ENCODE measurements around the gene ST8SIA5. TPM values are rescaled to one million over a fixed set of nuclear protein-coding genes. Genes with fewer than 3 reads are reported as not detected.

The ST8SIA5 gene
- total RNA-seq, 2 experiments from 2014 or later = 0.23 TPM; not detected in 1

- no peaks in the 10 kb centered on the region for H3K9me3 Mint-ChIP-seq (ENCODE audit: low read depth)
- no peaks in the 10 kb centered on the region for H3K36me3 Mint-ChIP-seq
- no peak for ATAC-seq
- peaks cover 8% of the 10 kb centered on the region for H3K27me3 Mint-ChIP-seq
- H3K4me3 Mint-ChIP-seq = no peak overlapping the region
- CTCF ChIA-PET = interaction anchor here (1.0 to 6.9 kb wide), 3 partner anchors 9 to 513 kb away, joined by 3 to 96 read pairs (median 4); no protein-coding TSS in a partner anchor
- no peak overlapping the region for H3K27ac Mint-ChIP-seq
- no peak for DNase-seq
- no peaks in the 10 kb centered on the region for H3K4me1 Mint-ChIP-seq
These were observed 95.7 kb downstream of the ST8SIA5 start for GRCh38 chr18:46660957-46661749.

DNA sequence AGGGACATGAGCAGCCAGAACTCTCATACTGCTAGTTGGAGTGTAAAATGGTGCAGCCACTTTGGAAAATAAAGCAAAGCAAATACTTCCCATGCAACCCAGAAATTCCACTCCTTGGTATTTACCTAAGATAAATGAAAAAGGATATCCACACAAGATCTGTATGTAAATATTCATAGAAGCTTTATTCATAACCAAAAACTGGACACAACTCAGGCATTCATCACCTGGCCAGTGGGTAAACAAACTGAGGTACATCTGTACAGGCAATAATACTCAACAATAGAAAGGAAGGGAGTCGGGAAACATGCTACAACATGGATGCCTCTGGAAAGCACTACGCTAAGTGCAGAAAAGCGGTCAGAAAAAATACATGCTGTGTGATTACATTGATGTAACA lies 97.4 kb downstream of the ST8SIA5 start:
- Mint-ChIP-seq H3K36me3 (no peaks in the 10 kb centered on the region), H3K27ac (no peak overlapping the region), H3K27me3 (peaks cover 6% of the 10 kb centered on the region), H3K4me3 (no peak overlapping the region), H3K9me3 (ENCODE audit: low read depth) (no peaks in the 10 kb centered on the region), H3K4me1 (no peaks in the 10 kb centered on the region)
- CTCF ChIA-PET = interaction anchor here (0.9 to 6.9 kb wide), 5 partner anchors 11 to 511 kb away, joined by 3 to 96 read pairs (median 6); no protein-coding TSS in a partner anchor
- ATAC-seq (no peak), DNase-seq (no peak)

- no peak for DNase-seq
- ATAC-seq = no peak
- Mint-ChIP-seq H3K4me3 (no peak within 1 kb of the TSS), H3K4me1 (no peaks in the 10 kb centered on the region), H3K27me3 (peaks cover 5% of the 10 kb centered on the region), H3K27ac (no peak within 1 kb of the TSS), H3K36me3 (no peaks in the 10 kb centered on the region), H3K9me3 (ENCODE audit: low read depth) (no peaks in the 10 kb centered on the region)
- CTCF ChIA-PET = interaction anchor here (0.6 to 6.9 kb wide), 61 partner anchors 8 to 560 kb away, joined by 3 to 96 read pairs (median 4); a partner anchor contains a TSS
These were observed 99.5 kb downstream of the ST8SIA5 start, which contains the start of gene LOXHD1 for GRCh38 chr18:46657115-46657955. LOXHD1 (minus strand) TSS chr18:46657220; CDS start chr18:46657033, 187 bp downstream.

GRCh38 chr18:46656326-46657114 lies 100.3 kb downstream of the ST8SIA5 start:
- ATAC-seq (no peak), DNase-seq (no peak)
- CTCF ChIA-PET = interaction anchor here (1.1 to 6.9 kb wide), 7 partner anchors 34 to 508 kb away, joined by 3 to 96 read pairs (median 10); a partner anchor contains a TSS
- Mint-ChIP-seq H3K27me3 (peaks cover 9% of the 10 kb centered on the region), H3K27ac (no peak overlapping the region), H3K9me3 (ENCODE audit: low read depth) (no peaks in the 10 kb centered on the region), H3K36me3 (no peaks in the 10 kb centered on the region), H3K4me3 (no peak overlapping the region), H3K4me1 (no peaks in the 10 kb centered on the region)

DNA sequence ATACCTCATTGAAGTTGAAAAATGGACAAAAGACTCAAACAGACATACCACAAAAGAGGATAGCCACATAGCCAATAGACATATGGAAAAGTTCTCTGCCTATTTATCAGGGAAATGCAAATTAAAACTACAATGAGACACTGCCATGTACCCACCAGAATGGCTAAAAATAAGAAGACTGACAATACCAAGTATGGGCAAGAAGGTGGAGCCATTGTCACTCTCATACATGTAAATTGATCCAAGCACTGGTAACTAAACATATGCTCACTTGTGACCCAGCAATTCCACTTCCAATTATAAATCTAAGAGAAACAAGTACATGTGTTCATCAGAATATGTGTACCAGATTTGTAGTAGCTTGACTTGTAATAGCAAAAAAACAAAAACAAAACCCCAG lies 104.5 kb downstream of the ST8SIA5 start:
- CTCF ChIA-PET = no interaction called here
- ATAC-seq = no peak
- no peaks in the 10 kb centered on the region for H3K4me1 Mint-ChIP-seq
- H3K27ac Mint-ChIP-seq = no peak overlapping the region
- H3K27me3 Mint-ChIP-seq = peaks cover 17% of the 10 kb centered on the region
- no peak for DNase-seq
- H3K36me3 Mint-ChIP-seq = no peaks in the 10 kb centered on the region
- H3K9me3 Mint-ChIP-seq (ENCODE audit: low read depth) = no peaks in the 10 kb centered on the region
- H3K4me3 Mint-ChIP-seq = no peak overlapping the region

DNA sequence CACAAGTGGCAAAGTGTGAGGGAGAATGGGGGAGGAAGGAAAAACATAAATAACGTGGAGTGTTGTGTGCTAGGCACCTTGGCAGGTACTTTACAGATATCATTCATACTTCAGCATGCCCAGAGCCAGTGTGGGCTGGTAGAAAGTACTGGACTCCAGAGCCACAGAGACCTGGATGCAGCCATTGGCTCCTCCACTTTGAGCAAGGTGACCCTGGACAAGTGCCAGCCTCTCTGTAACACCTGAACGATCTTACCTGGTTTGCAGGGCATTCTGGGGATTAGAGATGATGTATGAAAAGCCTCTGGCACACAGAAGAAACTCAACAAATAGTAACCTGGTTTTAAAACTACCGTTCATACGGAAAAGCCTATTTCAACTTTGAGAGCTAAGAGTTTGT lies 106.2 kb downstream of the ST8SIA5 start:
- Mint-ChIP-seq H3K9me3 (ENCODE audit: low read depth) (no peaks in the 10 kb centered on the region), H3K27ac (no peak overlapping the region), H3K27me3 (peaks cover 22% of the 10 kb centered on the region), H3K4me3 (no peak overlapping the region), H3K4me1 (no peaks in the 10 kb centered on the region), H3K36me3 (no peaks in the 10 kb centered on the region)
- CTCF ChIA-PET = interaction anchor here (0.8 to 1.6 kb wide), 3 partner anchors 7 to 370 kb away, joined by 3 to 4 read pairs (median 4); no protein-coding TSS in a partner anchor
- no peak for DNase-seq
- no peak for ATAC-seq

- H3K36me3 Mint-ChIP-seq = no peaks in the 10 kb centered on the region
- CTCF ChIA-PET = interaction anchor here (1.6 kb wide), 1 partner anchor 9 kb away, joined by 4 read pairs; no protein-coding TSS in a partner anchor
- DNase-seq = no peak
- no peak for ATAC-seq
- H3K4me1 Mint-ChIP-seq = no peaks in the 10 kb centered on the region
- no peak overlapping the region for H3K4me3 Mint-ChIP-seq
- no peak overlapping the region for H3K27ac Mint-ChIP-seq
- no peaks in the 10 kb centered on the region for H3K9me3 Mint-ChIP-seq (ENCODE audit: low read depth)
- H3K27me3 Mint-ChIP-seq = peaks cover 26% of the 10 kb centered on the region
These were observed 107.6 kb downstream of the ST8SIA5 start for GRCh38 chr18:46649071-46649862.

GRCh38 chr18:46646468-46646867 lies 110.4 kb downstream of the ST8SIA5 start:
- no peak overlapping the region for H3K4me3 Mint-ChIP-seq
- no peaks in the 10 kb centered on the region for H3K36me3 Mint-ChIP-seq
- no peaks in the 10 kb centered on the region for H3K9me3 Mint-ChIP-seq (ENCODE audit: low read depth)
- ATAC-seq (no peak), DNase-seq (no peak)
- no peaks in the 10 kb centered on the region for H3K4me1 Mint-ChIP-seq
- peaks cover 26% of the 10 kb centered on the region for H3K27me3 Mint-ChIP-seq
- no peak overlapping the region for H3K27ac Mint-ChIP-seq
- CTCF ChIA-PET = interaction anchor here (1.3 kb wide), 2 partner anchors 11 kb away, joined by 4 to 6 read pairs; no protein-coding TSS in a partner anchor

GRCh38 chr18:46642561-46642960 lies 114.3 kb downstream of the ST8SIA5 start:
- DNase-seq (no peak), ATAC-seq (no peak)
- CTCF ChIA-PET = no interaction called here
- Mint-ChIP-seq H3K9me3 (ENCODE audit: low read depth) (no peaks in the 10 kb centered on the region), H3K36me3 (no peaks in the 10 kb centered on the region), H3K4me1 (no peaks in the 10 kb centered on the region), H3K27me3 (peaks cover 18% of the 10 kb centered on the region), H3K4me3 (no peak overlapping the region), H3K27ac (no peak overlapping the region)

- Mint-ChIP-seq H3K4me1 (no peaks in the 10 kb centered on the region), H3K27ac (no peak overlapping the region), H3K27me3 (peaks cover 19% of the 10 kb centered on the region), H3K9me3 (ENCODE audit: low read depth) (no peaks in the 10 kb centered on the region), H3K36me3 (no peaks in the 10 kb centered on the region), H3K4me3 (no peak overlapping the region)
- no peak for DNase-seq
- CTCF ChIA-PET = interaction anchor here (1.5 kb wide), 1 partner anchor 16 kb away, joined by 3 read pairs; no protein-coding TSS in a partner anchor
- no peak for ATAC-seq
These were observed 114.9 kb downstream of the ST8SIA5 start for GRCh38 chr18:46641917-46642316.

- no peak overlapping the region for H3K27ac Mint-ChIP-seq
- H3K27me3 Mint-ChIP-seq = peaks cover 11% of the 10 kb centered on the region
- no peaks in the 10 kb centered on the region for H3K36me3 Mint-ChIP-seq
- H3K4me3 Mint-ChIP-seq = no peak overlapping the region
- H3K4me1 Mint-ChIP-seq = no peaks in the 10 kb centered on the region
- no peak for ATAC-seq
- H3K9me3 Mint-ChIP-seq (ENCODE audit: low read depth) = no peaks in the 10 kb centered on the region
- no peak for DNase-seq
- CTCF ChIA-PET = interaction anchor here (1.4 kb wide), 1 partner anchor 9 kb away, joined by 3 read pairs; no protein-coding TSS in a partner anchor
These were observed 117.5 kb downstream of the ST8SIA5 start for GRCh38 chr18:46639386-46639785.

GRCh38 chr18:46636040-46636630 lies 120.7 kb downstream of the ST8SIA5 start:
- Mint-ChIP-seq H3K4me3 (no peak overlapping the region), H3K27me3 (peaks cover 9% of the 10 kb centered on the region), H3K9me3 (ENCODE audit: low read depth) (no peaks in the 10 kb centered on the region), H3K27ac (no peak overlapping the region), H3K4me1 (no peaks in the 10 kb centered on the region), H3K36me3 (peaks cover 1% of the 10 kb centered on the region)
- CTCF ChIA-PET = no interaction called here
- ATAC-seq (no peak), DNase-seq (no peak)

All from activated CD8-positive, alpha-beta memory T cell treated with anti-CD3 and anti-CD28 coated beads, Interleukin-2, amount 10 ng/mL, durations not matched to agents 7 days and 5 days (primary cell).